ENCODE data around the gene PALLD. TPM values are rescaled to one million over a fixed set of nuclear protein-coding genes. Genes with fewer than 3 reads are reported as not detected.
"Not testable (repeated sequence)": the region's sequence is repeated elsewhere in the genome, so short reads cannot be mapped to it uniquely, and the experiment has no call there.

The PALLD gene
- total RNA-seq (2021), result 19.7 to 23.7 TPM (median 20.8 TPM) in 3 replicates
- Bru-seq, nascent RNA, result percentile 50 among the genes with signal in this experiment
- long read RNA-seq, experiment 1, full-length matches to known transcripts, result 47 of 81 reads
- long read RNA-seq, experiment 1, partial matches to known transcripts, result 12 of 81 reads
- long read RNA-seq, experiment 1, other reads (novel, unspliced or antisense), result 22 of 81 reads
- long read RNA-seq, experiment 2, full-length matches to known transcripts, result 12 of 39 reads
- long read RNA-seq, experiment 2, partial matches to known transcripts, result 6 of 39 reads
- long read RNA-seq, experiment 2, other reads (novel, unspliced or antisense), result 21 of 39 reads
- long read RNA-seq, experiment 3, partial matches to known transcripts, result 1 of 2 reads
- long read RNA-seq, experiment 3, other reads (novel, unspliced or antisense), result 0 of 2 reads

- Mint-ChIP-seq H3K4me3 (no peak within 1 kb of the TSS), H3K36me3 (0 out of 2 replicates have a peak, but pooled peaks cover 3% of the 10 kb centered on the region), H3K27ac (no peak within 1 kb of the TSS), H3K27me3 (ENCODE audit: low read depth) (no peaks in the 10 kb centered on the region), H3K4me1 (peaks cover 27% of the 10 kb centered on the region), H3K9me3 (peaks cover 6% of the 10 kb centered on the region)
- POLR2A ChIA-PET, result interaction anchor here (0.6 kb wide), 1 partner anchor 356 kb away, joined by 4 read pairs; no protein-coding TSS in a partner anchor
- no peak for DNase-seq (ENCODE audit: low spot score)
- CTCF ChIA-PET, result no interaction called here
- TF ChIP-seq CREM (CRISPR knock-in tag; IDR thresholded peaks at IDR 0.05) (no peak), SOX15 (CRISPR knock-in tag; IDR thresholded peaks at IDR 0.05) (no peak), E2F4 (CRISPR knock-in tag; IDR thresholded peaks at IDR 0.05; ENCODE audit: borderline replicate concordance, low read depth) (no peak), ZNF219 (CRISPR knock-in tag; IDR thresholded peaks at IDR 0.05; ENCODE audit: borderline replicate concordance) (no peak), NFYB (CRISPR knock-in tag; conservative IDR thresholded peaks at IDR 0.05; ENCODE audit: low read depth) (no peak), CTCF (IDR thresholded peaks at IDR 0.05) (no peak), MLX (CRISPR knock-in tag; IDR thresholded peaks at IDR 0.05) (no peak), IRF1 (CRISPR knock-in tag; IDR thresholded peaks at IDR 0.05) (no peak), ESRRA (CRISPR knock-in tag; IDR thresholded peaks at IDR 0.05; ENCODE audit: borderline replicate concordance) (no peak), EMX1 (CRISPR knock-in tag; IDR thresholded peaks at IDR 0.05) (no peak), NR2C2 (CRISPR knock-in tag; IDR thresholded peaks at IDR 0.05) (no peak)
- no peak for ATAC-seq
Observed at GRCh38 chr4:168496834-168497233, at the start of gene PALLD. TSS of gene PALLD (plus strand) at chr4:168497052.

- H3K4me1 Mint-ChIP-seq; POLR2A ChIA-PET; H3K4me3 Mint-ChIP-seq; H3K27ac Mint-ChIP-seq; H3K27me3 Mint-ChIP-seq (ENCODE audit: low read depth); DNase-seq (ENCODE audit: low spot score); ATAC-seq; H3K9me3 Mint-ChIP-seq; CTCF ChIA-PET; H3K36me3 Mint-ChIP-seq: not testable (repeated sequence)
Observed at GRCh38 chr4:168449063-168449462, 47.8 kb upstream of the PALLD start.

GRCh38 chr4:168449719-168450452, 47.0 kb upstream of the PALLD start:
- Mint-ChIP-seq H3K4me1 (peaks cover 10% of the 10 kb centered on the region), H3K27ac (no peak overlapping the region), H3K27me3 (ENCODE audit: low read depth) (no peaks in the 10 kb centered on the region), H3K9me3 (peaks cover 5% of the 10 kb centered on the region), H3K36me3 (peaks cover 4% of the 10 kb centered on the region; the same call in 1 of the 2 replicates), H3K4me3 (no peak overlapping the region)
- CTCF ChIA-PET, result no interaction called here
- DNase-seq (ENCODE audit: low spot score), result no peak
- no peak for ATAC-seq
- POLR2A ChIA-PET, result no interaction called here
- TF ChIP-seq ZMAT4 (CRISPR knock-in tag; IDR thresholded peaks at IDR 0.05) (no peak), HMGXB4 (CRISPR knock-in tag; IDR thresholded peaks at IDR 0.05) (no peak), ZNF416 (CRISPR knock-in tag; IDR thresholded peaks at IDR 0.05) (no peak), ZSCAN18 (CRISPR knock-in tag; IDR thresholded peaks at IDR 0.05) (no peak), SMAD3 (CRISPR knock-in tag; IDR thresholded peaks at IDR 0.05; ENCODE audit: borderline replicate concordance) (no peak), ATF2 (CRISPR knock-in tag; IDR thresholded peaks at IDR 0.05; ENCODE audit: borderline replicate concordance, low read depth) (no peak)

Measured in WTC11 (cell line).